Measurements from ENCODE around the gene RBM20. TPM values are rescaled to one million over a fixed set of nuclear protein-coding genes. Genes with fewer than 3 reads are reported as not detected.

RBM20 gene
- total and polyA plus RNA-seq, 2 of the 4 experiments (the other 2 are of a cell fraction), result under 0.01 to 0.15 TPM

- Histone ChIP-seq H3K9me3 (ENCODE audit: control insufficient read depth, insufficient read depth, low read length) (no peaks in the 10 kb centered on the region), H2BK5ac (ENCODE audit: low read depth, low read length, poor library complexity, severe bottlenecking) (no peak overlapping the region), H3K9ac (ENCODE audit: low read depth, low read length) (no peak overlapping the region), H3K4ac (ENCODE audit: low read depth, low read length) (no peak overlapping the region), H4K8ac (ENCODE audit: low read depth in 2 of 2, low read length in 2 of 2) (no peak overlapping the region), H3K9me1 (ENCODE audit: insufficient read depth, low read length) (peaks cover 6% of the 10 kb centered on the region; the same call in 1 of the 2 replicates), H3K27ac (ENCODE audit: insufficient read depth, low read length) (no peak overlapping the region), H2BK120ac (ENCODE audit: low read depth, low read length) (no peak overlapping the region), H2AK5ac (ENCODE audit: low read depth, low read length) (no peak overlapping the region), H4K91ac (ENCODE audit: insufficient read depth, low read depth, low read length) (no peak overlapping the region), H3K79me1 (ENCODE audit: low read depth in 1 of 2, low read length in 2 of 2) (no peaks in the 10 kb centered on the region), H2AK9ac (replicated peaks; ENCODE audit: low read depth, low read length, poor library complexity) (no peak overlapping the region), H4K5ac (ENCODE audit: low read depth, low read length) (no peak overlapping the region), H3K23ac (ENCODE audit: low read depth, low read length) (no peak overlapping the region), H2BK20ac (ENCODE audit: low read depth, low read length) (no peak overlapping the region), H3K27me3 (ENCODE audit: control insufficient read depth, insufficient read depth, low read length) (peaks cover 9% of the 10 kb centered on the region), H3K4me3 (ENCODE audit: insufficient read depth, low read depth, low read length) (no peak overlapping the region), H3K14ac (replicated peaks; ENCODE audit: low read depth, low read length) (no peak overlapping the region), H3K4me1 (ENCODE audit: control insufficient read depth, insufficient read depth, low read length) (peaks cover 1% of the 10 kb centered on the region; the same call in 1 of the 2 replicates), H3K36me3 (ENCODE audit: control insufficient read depth, insufficient read depth, low read length) (no peaks in the 10 kb centered on the region), H2AFZ (replicated peaks; ENCODE audit: low read length, poor library complexity) (no peak overlapping the region), H2BK15ac (ENCODE audit: low read depth, low read length) (no peak overlapping the region), H3K4me2 (ENCODE audit: low read depth, low read length) (no peak overlapping the region), H3K18ac (ENCODE audit: low read depth, low read length) (no peak overlapping the region), H4K20me1 (ENCODE audit: insufficient read depth, low read length) (no peaks in the 10 kb centered on the region), H3K56ac (ENCODE audit: extremely low read depth, insufficient read depth, low read length) (no peak overlapping the region)
- intact Hi-C loops (cut with micrococcal nuclease) (loop anchor here (5.0 kb wide), 1 partner anchor 118 kb away; no protein-coding TSS in a partner anchor), dilution Hi-C loops (cut with HindIII; ENCODE audit: low sequenced_read_pairs, unreplicated experiment) (no loop called here), in situ Hi-C loops (cut with MboI; ENCODE audit: low sequenced_read_pairs) (no loop called here)
- CTCF ChIA-PET, result interaction anchor here (1.0 to 1.4 kb wide), 2 partner anchors 10 to 16 kb away, joined by 3 read pairs; no protein-coding TSS in a partner anchor
- no TSS peak for BruUV-seq (replicated peaks)
- POLR2A ChIA-PET (ENCODE audit: unreplicated experiment), result no interaction called here
- no CpG with 5 or more reads among the region's 11 CpGs for WGBS, 2 experiments (ENCODE audit: extremely low coverage in 2 of 2, insufficient read length in 1 of 2)
- ATAC-seq (ENCODE audit: low read depth) (no peak), DNase-seq (no peak)
- TF ChIP-seq ELK1 (IDR thresholded peaks at IDR 0.05; ENCODE audit: borderline replicate concordance, low read depth, low read length), result no peak
- no peak for TF ChIP-seq CEBPB (IDR thresholded peaks at IDR 0.05; ENCODE audit: low read depth, low read length)
These were observed 86.4 kb downstream of the RBM20 start for GRCh38 chr10:110730345-110731050.
